Endodermal cell (in vitro differentiated cells): ENCODE measurements around the gene GPR176. TPM values are rescaled to one million over a fixed set of nuclear protein-coding genes. Genes with fewer than 3 reads are reported as not detected.

ENCODE experiments used
- DNase-seq: peaks from one replicate; pipeline ENCODE4 v3.0.0-alpha.2; 2017
- H3K27ac ChIP-seq: 2 replicates; pipeline ENCODE4 v1.5.1; 2013; ENCODE audit warnings: mild to moderate bottlenecking, low read depth, low read length, moderate library complexity
- H3K27me3 ChIP-seq: 2 replicates; pipeline ENCODE4 v1.6.1; 2013; ENCODE audit warnings: mild to moderate bottlenecking, low read length, moderate library complexity; ENCODE audit not compliant: insufficient read depth, control insufficient read depth, poor library complexity, severe bottlenecking
- H3K36me3 ChIP-seq: 2 replicates; pipeline ENCODE4 v1.7.0; 2013; ENCODE audit warnings: mild to moderate bottlenecking, low read length, moderate library complexity; ENCODE audit not compliant: control insufficient read depth, insufficient read depth
- H3K4me1 ChIP-seq: one replicate; pipeline ENCODE4 v1.7.0; 2013; ENCODE audit warnings: low read length; ENCODE audit not compliant: control insufficient read depth, insufficient read depth
- H3K4me3 ChIP-seq: 2 replicates; pipeline ENCODE4 v1.5.1; 2013; ENCODE audit warnings: mild to moderate bottlenecking, low read length, moderate library complexity
- H3K9ac ChIP-seq: 2 replicates; pipeline ENCODE4 v1.6.1; 2013; ENCODE audit warnings: mild to moderate bottlenecking, low read length, moderate library complexity; ENCODE audit not compliant: poor library complexity, severe bottlenecking; ENCODE audit errors: extremely low read depth
- H3K9me3 ChIP-seq: 2 replicates; pipeline ENCODE4 v1.6.1; 2013; ENCODE audit warnings: mild to moderate bottlenecking, low read length, moderate library complexity; ENCODE audit not compliant: control insufficient read depth
- H3K27ac Mint-ChIP-seq: 2 replicates; pipeline ENCODE4 v1.8.0; 2020; ENCODE audit warnings: mixed read lengths
- H3K27me3 Mint-ChIP-seq: 2 replicates; pipeline ENCODE4 v1.8.0; 2021; ENCODE audit warnings: mild to moderate bottlenecking, mixed read lengths; ENCODE audit not compliant: insufficient read depth
- H3K36me3 Mint-ChIP-seq: 2 replicates; pipeline ENCODE4 v1.8.0; 2020; ENCODE audit warnings: low read depth, mixed read lengths
- H3K4me1 Mint-ChIP-seq: 2 replicates; pipeline ENCODE4 v1.8.0; 2020; ENCODE audit warnings: mixed read lengths
- H3K4me3 Mint-ChIP-seq: 2 replicates; pipeline ENCODE4 v1.8.0; 2020; ENCODE audit warnings: mild to moderate bottlenecking, moderate library complexity, mixed read lengths
- H3K9me3 Mint-ChIP-seq: 2 replicates; pipeline ENCODE4 v1.8.0; 2020; ENCODE audit warnings: mild to moderate bottlenecking, mixed read lengths
- CTCF ChIP-seq: fragments of 200-600 bp; sonication (generic); conservative IDR thresholded peaks from 2 replicates; pipeline ENCODE4 v1.5.0; 2021; ENCODE audit warnings: antibody characterized with exemption, mild to moderate bottlenecking
- WGBS, 2 experiments: methylation state at CpG; one replicate each; pipeline versions ENCODE4 v1.1.5 to v1.1.7; 2013; ENCODE audit warnings: missing lambda C conversion rate in 2 of 2, mixed read lengths in 1 of 2; ENCODE audit not compliant: insufficient coverage in 1 of 2, insufficient read length in 1 of 2; 5-methylcytosine and 5-hydroxymethylcytosine counted together
- total RNA-seq, 2 donors: library from RNA; stranded (reverse); fragmentation: NEBNext Ultra II Directional in 1 of 2; extraction: Animal tissue kit (Norgen Biotek cat#: 25700) in 1 of 2; gene quantifications; 2 replicates in 1 of 2; 3 replicates in 1 of 2; pipeline ENCODE4 v1.2.1, GENCODE V29; 2021

The GPR176 gene
- total RNA-seq, 2 donors from 2014 or later, result 26.0 to 31.1 TPM

- Histone ChIP-seq H3K27ac (no peak overlapping the region), H3K36me3 (no peaks in the 10 kb centered on the region), H3K4me1 (no peaks in the 10 kb centered on the region), H3K4me3 (no peak overlapping the region), H3K9me3 (no peaks in the 10 kb centered on the region), H3K27me3 (no peaks in the 10 kb centered on the region), H3K9ac (no peak overlapping the region)
- Mint-ChIP-seq H3K4me3 (no peak overlapping the region), H3K27ac (no peak overlapping the region), H3K4me1 (no peaks in the 10 kb centered on the region), H3K27me3 (no peaks in the 10 kb centered on the region), H3K9me3 (no peaks in the 10 kb centered on the region), H3K36me3 (peaks cover 13% of the 10 kb centered on the region)
- TF ChIP-seq CTCF, result no peak
- DNase-seq, result no peak
- 91% methylated on average over 5 to 6 of the region's 6 CpGs for WGBS, 2 experiments
These were observed 122.7 kb downstream of the GPR176 start for GRCh38 chr15:39797407-39797806.

GRCh38 chr15:39796601-39797000, 123.5 kb downstream of the GPR176 start:
- Histone ChIP-seq H3K27me3 (no peaks in the 10 kb centered on the region), H3K9me3 (no peaks in the 10 kb centered on the region), H3K27ac (no peak overlapping the region), H3K9ac (no peak overlapping the region), H3K4me1 (no peaks in the 10 kb centered on the region), H3K4me3 (no peak overlapping the region), H3K36me3 (no peaks in the 10 kb centered on the region)
- no peak for TF ChIP-seq CTCF
- DNase-seq, result no peak
- H3K27me3 Mint-ChIP-seq, result no peaks in the 10 kb centered on the region
- H3K4me3 Mint-ChIP-seq, result no peak overlapping the region
- no peaks in the 10 kb centered on the region for H3K4me1 Mint-ChIP-seq
- H3K36me3 Mint-ChIP-seq, result peaks cover 8% of the 10 kb centered on the region
- 93 to 100% methylated on average over 1 to 5 of the region's 5 CpGs for WGBS, 2 experiments
- no peak overlapping the region for H3K27ac Mint-ChIP-seq
- no peaks in the 10 kb centered on the region for H3K9me3 Mint-ChIP-seq

- Mint-ChIP-seq H3K27ac (no peak overlapping the region), H3K36me3 (no peaks in the 10 kb centered on the region), H3K4me3 (no peak overlapping the region), H3K27me3 (no peaks in the 10 kb centered on the region), H3K4me1 (no peaks in the 10 kb centered on the region), H3K9me3 (no peaks in the 10 kb centered on the region)
- Histone ChIP-seq H3K9ac (no peak overlapping the region), H3K4me1 (no peaks in the 10 kb centered on the region), H3K4me3 (no peak overlapping the region), H3K27ac (no peak overlapping the region), H3K27me3 (no peaks in the 10 kb centered on the region), H3K36me3 (no peaks in the 10 kb centered on the region), H3K9me3 (no peaks in the 10 kb centered on the region)
- WGBS, 2 experiments, result 92 to 94% methylated on average over 2 to 3 of the region's 3 CpGs
- DNase-seq, result no peak
- no peak for TF ChIP-seq CTCF
These were observed 124.6 kb downstream of the GPR176 start for GRCh38 chr15:39795486-39795885.
